Measurements from ENCODE around the gene CEP164.

The CEP164 gene

GRCh38 chr11:117302228-117302627, 25.4 kb upstream of the CEP164 start:
- no peak for FAIRE-seq
- DNase-seq (ENCODE audit: insufficient read length, low spot score) = no peak
- TF ChIP-seq POU2F2 (IDR thresholded peaks at IDR 0.05; ENCODE audit: low read depth, low read length) (no peak), SPI1 (IDR thresholded peaks at IDR 0.05; ENCODE audit: low read depth, low read length) (peak; percentile 82)

GRCh38 chr11:117303101-117303500, 24.6 kb upstream of the CEP164 start:
- no peak for FAIRE-seq
- TF ChIP-seq TAF1 (IDR thresholded peaks at IDR 0.05; ENCODE audit: low read depth, low read length) = no peak
- no peak for TF ChIP-seq POLR2AphosphoS5 (IDR thresholded peaks at IDR 0.05; ENCODE audit: low read depth, low read length)
- TF ChIP-seq PAX5 (IDR thresholded peaks at IDR 0.05; ENCODE audit: insufficient read depth, low read length, severe bottlenecking) = no peak
- TF ChIP-seq POU2F2 (IDR thresholded peaks at IDR 0.05; ENCODE audit: low read depth, low read length) = no peak
- TF ChIP-seq POLR2A (IDR thresholded peaks at IDR 0.05; ENCODE audit: low read depth, low read length) = no peak
- TF ChIP-seq SPI1 (IDR thresholded peaks at IDR 0.05; ENCODE audit: low read depth, low read length) = no peak
- no peak for DNase-seq (ENCODE audit: insufficient read length, low spot score)

- no peak for TF ChIP-seq TAF1 (IDR thresholded peaks at IDR 0.05; ENCODE audit: low read depth, low read length)
- no peak for TF ChIP-seq POLR2A (IDR thresholded peaks at IDR 0.05; ENCODE audit: low read depth, low read length)
- TF ChIP-seq SPI1 (IDR thresholded peaks at IDR 0.05; ENCODE audit: low read depth, low read length) = no peak
- TF ChIP-seq PAX5 (IDR thresholded peaks at IDR 0.05; ENCODE audit: insufficient read depth, low read length, severe bottlenecking) = no peak
- no peak for TF ChIP-seq POU2F2 (IDR thresholded peaks at IDR 0.05; ENCODE audit: low read depth, low read length)
- no peak for TF ChIP-seq POLR2AphosphoS5 (IDR thresholded peaks at IDR 0.05; ENCODE audit: low read depth, low read length)
- no peak for DNase-seq (ENCODE audit: insufficient read length, low spot score)
- FAIRE-seq = no peak
Observed at GRCh38 chr11:117303646-117304315, 23.9 kb upstream of the CEP164 start.

- FAIRE-seq (no peak), DNase-seq (ENCODE audit: insufficient read length, low spot score) (no peak)
- no peak for TF ChIP-seq POLR2A (IDR thresholded peaks at IDR 0.05; ENCODE audit: low read depth, low read length)
- TF ChIP-seq POU2F2 (IDR thresholded peaks at IDR 0.05; ENCODE audit: low read depth, low read length) = no peak
- TF ChIP-seq TAF1 (IDR thresholded peaks at IDR 0.05; ENCODE audit: low read depth, low read length) = no peak
- no peak for TF ChIP-seq SPI1 (IDR thresholded peaks at IDR 0.05; ENCODE audit: low read depth, low read length)
- no peak for TF ChIP-seq PAX5 (IDR thresholded peaks at IDR 0.05; ENCODE audit: insufficient read depth, low read length, severe bottlenecking)
- TF ChIP-seq POLR2AphosphoS5 (IDR thresholded peaks at IDR 0.05; ENCODE audit: low read depth, low read length) = no peak
Observed at GRCh38 chr11:117305145-117305544, 22.5 kb upstream of the CEP164 start.

GRCh38 chr11:117309310-117309709, 18.3 kb upstream of the CEP164 start:
- TF ChIP-seq PAX5 (IDR thresholded peaks at IDR 0.05; ENCODE audit: insufficient read depth, low read length, severe bottlenecking) = no peak
- TF ChIP-seq SPI1 (IDR thresholded peaks at IDR 0.05; ENCODE audit: low read depth, low read length) = no peak
- no peak for TF ChIP-seq POU2F2 (IDR thresholded peaks at IDR 0.05; ENCODE audit: low read depth, low read length)
- no peak for TF ChIP-seq TAF1 (IDR thresholded peaks at IDR 0.05; ENCODE audit: low read depth, low read length)
- TF ChIP-seq POLR2AphosphoS5 (IDR thresholded peaks at IDR 0.05; ENCODE audit: low read depth, low read length) = no peak
- TF ChIP-seq POLR2A (IDR thresholded peaks at IDR 0.05; ENCODE audit: low read depth, low read length) = no peak
- no peak for DNase-seq (ENCODE audit: insufficient read length, low spot score)
- FAIRE-seq = no peak

- DNase-seq (ENCODE audit: insufficient read length, low spot score) (no peak), FAIRE-seq (no peak)
- TF ChIP-seq TAF1 (IDR thresholded peaks at IDR 0.05; ENCODE audit: low read depth, low read length) (no peak), PAX5 (IDR thresholded peaks at IDR 0.05; ENCODE audit: insufficient read depth, low read length, severe bottlenecking) (no peak), POU2F2 (IDR thresholded peaks at IDR 0.05; ENCODE audit: low read depth, low read length) (no peak), POLR2AphosphoS5 (IDR thresholded peaks at IDR 0.05; ENCODE audit: low read depth, low read length) (no peak), POLR2A (IDR thresholded peaks at IDR 0.05; ENCODE audit: low read depth, low read length) (no peak), SPI1 (IDR thresholded peaks at IDR 0.05; ENCODE audit: low read depth, low read length) (no peak)
Observed at GRCh38 chr11:117313091-117313490, 14.6 kb upstream of the CEP164 start.

- no peak for FAIRE-seq
- DNase-seq (ENCODE audit: insufficient read length, low spot score) = no peak
- no peak for TF ChIP-seq SPI1 (IDR thresholded peaks at IDR 0.05; ENCODE audit: low read depth, low read length)
- TF ChIP-seq POLR2A (IDR thresholded peaks at IDR 0.05; ENCODE audit: low read depth, low read length) = no peak
- TF ChIP-seq POLR2AphosphoS5 (IDR thresholded peaks at IDR 0.05; ENCODE audit: low read depth, low read length) = no peak
- TF ChIP-seq POU2F2 (IDR thresholded peaks at IDR 0.05; ENCODE audit: low read depth, low read length) = no peak
- no peak for TF ChIP-seq PAX5 (IDR thresholded peaks at IDR 0.05; ENCODE audit: insufficient read depth, low read length, severe bottlenecking)
- TF ChIP-seq TAF1 (IDR thresholded peaks at IDR 0.05; ENCODE audit: low read depth, low read length) = no peak
Observed at GRCh38 chr11:117313828-117314768, 13.6 kb upstream of the CEP164 start.

GRCh38 chr11:117314840-117315239, 12.8 kb upstream of the CEP164 start:
- DNase-seq (ENCODE audit: insufficient read length, low spot score) = no peak
- no peak for TF ChIP-seq SPI1 (IDR thresholded peaks at IDR 0.05; ENCODE audit: low read depth, low read length)
- FAIRE-seq = no peak

- DNase-seq (ENCODE audit: insufficient read length, low spot score) = peak; percentile 37
- FAIRE-seq = no peak
- TF ChIP-seq TAF1 (IDR thresholded peaks at IDR 0.05; ENCODE audit: low read depth, low read length) (no peak), SPI1 (IDR thresholded peaks at IDR 0.05; ENCODE audit: low read depth, low read length) (no peak), POLR2AphosphoS5 (IDR thresholded peaks at IDR 0.05; ENCODE audit: low read depth, low read length) (no peak), POU2F2 (IDR thresholded peaks at IDR 0.05; ENCODE audit: low read depth, low read length) (no peak), PAX5 (IDR thresholded peaks at IDR 0.05; ENCODE audit: insufficient read depth, low read length, severe bottlenecking) (no peak), POLR2A (IDR thresholded peaks at IDR 0.05; ENCODE audit: low read depth, low read length) (no peak)
Observed at GRCh38 chr11:117315285-117316196, 12.1 kb upstream of the CEP164 start.

Data from GM12891 (cell line).